H1 (cell line): ENCODE measurements around the gene CST11. TPM values are rescaled to one million over a fixed set of nuclear protein-coding genes. Genes with fewer than 3 reads are reported as not detected.

ENCODE experiments used
- CTCF ChIP-seq, 3 experiments: IDR thresholded peaks; 1 replicate in 2 of 3; 2 replicates in 1 of 3; pipeline versions ENCODE4 v1.5.1 to v1.6.1; 2011; ENCODE audit warnings: low read length in 3 of 3, mild to moderate bottlenecking in 3 of 3, inconsistent platforms in 2 of 3, low read depth in 1 of 3, moderate library complexity in 1 of 3; ENCODE audit not compliant: insufficient read depth in 1 of 3; ENCODE audit errors: control extremely low read depth in 1 of 3
- FOSL1 ChIP-seq: IDR thresholded peaks from 2 replicates; pipeline ENCODE4 v1.6.1; 2011; ENCODE audit warnings: mild to moderate bottlenecking, low read depth, low read length, moderate library complexity; ENCODE audit not compliant: insufficient read depth
- ZNF274 ChIP-seq: IDR thresholded peaks from 2 replicates; pipeline ENCODE4 v1.7.0; 2012; ENCODE audit warnings: low read length, borderline replicate concordance; ENCODE audit errors: extremely low read depth
- polyA plus RNA-seq, 7 experiments: library from polyadenylated mRNA; depleted of rRNA in 3 of 7; stranded (reverse) in 5 of 7; unstranded in 2 of 7; fragments of >200 nt in 5 of 7; fragments of 200-250 nt in 2 of 7; gene quantifications; 1 replicate in 5 of 7; 2 replicates in 1 of 7; 4 replicates in 1 of 7; pipeline versions ENCODE4 v1.2.1 to v1.2.3, GENCODE V29; 2011 to 2013; ENCODE audit warnings: missing spikeins in 2 of 7, mixed read lengths in 2 of 7
- total RNA-seq: library from RNA; stranded (reverse); fragmentation: NEBNext Ultra II Directional; extraction: Animal tissue kit (Norgen Biotek cat#: 25700); gene quantifications from 2 replicates; pipeline ENCODE4 v1.2.1, GENCODE V29; 2021

The CST11 gene
- total and polyA plus RNA-seq, 2 of the 8 experiments (the other 6 are each of a cell fraction or from before 2014, with no cell fraction given) = 2.0 TPM; not detected in 1

- TF ChIP-seq CTCF (IDR thresholded peaks at IDR 0.05; ENCODE audit: control extremely low read depth in 1 of 3, insufficient read depth in 1 of 3, low read depth in 1 of 3, low read length in 3 of 3) (no peak), FOSL1 (no peak), ZNF274 (no peak)
These were observed 44.8 kb downstream of the CST11 start (continued) for GRCh38 chr20:23407781-23408464.
